Endothelial cell of umbilical vein (primary cell): ENCODE data around the gene KLC1. TPM values are rescaled to one million over a fixed set of nuclear protein-coding genes. Genes with fewer than 3 reads are reported as not detected.
A peak's percentile ranks its signal among the peaks of the same experiment; 100 is the strongest.

Experiments used
- BruUV-seq: library from RNA; stranded (reverse); fragments of 400-500 nt; replicated peaks from 2 replicates; lab custom pipeline; 2021; lab: Mats Ljungman, UMichigan
- CTCF ChIA-PET: fragments of 300-600, 350-600 bp; sonication (Branson Sonifier 250); formaldehyde crosslinking; loops from one replicate; lab custom pipeline; 2021; ENCODE audit warnings: antibody characterized with exemption, inconsistent platforms; lab: Charles Lee
- POLR2A ChIA-PET: fragments of 300-600, 350-600 bp; sonication (Branson Sonifier 250); formaldehyde crosslinking; loops from one replicate; lab custom pipeline; 2021; ENCODE audit warnings: antibody characterized with exemption, inconsistent platforms; lab: Charles Lee
- DNase-seq: peaks from one replicate; pipeline ENCODE4 v3.0.0-alpha.2; 2011; ENCODE audit warnings: low read depth, low spot score
- FAIRE-seq: peaks from 2 replicates; lab custom pipeline; 2011; peaks lifted over from hg19 to GRCh38; lab: Jason Lieb, UNC
- H2AFZ ChIP-seq: 2 replicates; pipeline ENCODE4 v1.6.0; 2012; ENCODE audit warnings: low read depth, low read length, control low read depth, inconsistent platforms
- H3K27ac ChIP-seq: 2 replicates; pipeline ENCODE4 v1.5.1; 2011; ENCODE audit warnings: low read depth, mild to moderate bottlenecking, control low read depth, low read length, moderate library complexity; ENCODE audit not compliant: insufficient read depth
- H3K27me3 ChIP-seq, 2 experiments: 2 replicates each; pipeline versions ENCODE4 v1.6.0 to v1.6.1; 2011; ENCODE audit warnings: low read length in 2 of 2, mixed read lengths in 1 of 2; ENCODE audit not compliant: control insufficient read depth in 2 of 2, insufficient read depth in 2 of 2
- H3K36me3 ChIP-seq, 2 experiments: 2 replicates in 1 of 2; 3 replicates in 1 of 2; pipeline ENCODE4 v1.5.1; 2011; ENCODE audit warnings: low read length in 2 of 2, mild to moderate bottlenecking in 1 of 2, moderate library complexity in 1 of 2; ENCODE audit not compliant: control insufficient read depth in 2 of 2, insufficient read depth in 2 of 2; ENCODE audit errors: extremely low read depth in 1 of 2
- H3K4me1 ChIP-seq: 3 replicates; pipeline ENCODE4 v1.5.1; 2011; ENCODE audit warnings: mild to moderate bottlenecking, low read length; ENCODE audit not compliant: control insufficient read depth, insufficient read depth; ENCODE audit errors: extremely low read depth
- H3K4me2 ChIP-seq: 2 replicates; pipeline ENCODE4 v1.6.1; 2011; ENCODE audit warnings: low read length, control low read depth, mixed read lengths; ENCODE audit not compliant: insufficient read depth
- H3K4me3 ChIP-seq, 3 experiments: fragments of 200-600 bp in 1 of 3; sonication (generic), shearing (Covaris generic) in 1 of 3; replicated peaks in 1 of 3; 2 replicates each; pipeline ENCODE4 v1.5.1; 2011 to 2016; ENCODE audit warnings: control low read depth in 3 of 3, low read length in 3 of 3, mild to moderate bottlenecking in 2 of 3, inconsistent platforms in 1 of 3, low read depth in 1 of 3, moderate library complexity in 1 of 3; ENCODE audit not compliant: insufficient read depth in 1 of 3
- H3K79me2 ChIP-seq: 2 replicates; pipeline ENCODE4 v1.6.0; 2012; ENCODE audit warnings: low read length, inconsistent platforms; ENCODE audit not compliant: control insufficient read depth, insufficient read depth
- H3K9ac ChIP-seq: replicated peaks from 2 replicates; pipeline ENCODE3; 2011; ENCODE audit warnings: low read length, control low read depth; ENCODE audit not compliant: insufficient read depth; ENCODE audit errors: extremely low read depth
- H3K9me1 ChIP-seq: replicated peaks from 3 replicates; pipeline ENCODE4 v1.6.0; 2011; ENCODE audit warnings: mild to moderate bottlenecking, low read length; ENCODE audit not compliant: control insufficient read depth, insufficient read depth; ENCODE audit errors: extremely low read depth
- H3K9me3 ChIP-seq: replicated peaks from 2 replicates; pipeline ENCODE4 v1.5.1; 2012; ENCODE audit warnings: low read length, inconsistent platforms; ENCODE audit not compliant: control insufficient read depth, insufficient read depth
- H4K20me1 ChIP-seq: replicated peaks from 2 replicates; pipeline ENCODE3; 2011; ENCODE audit warnings: mild to moderate bottlenecking, low read length; ENCODE audit not compliant: control insufficient read depth, insufficient read depth; ENCODE audit errors: extremely low read depth
- CTCF ChIP-seq, 2 donors: IDR thresholded peaks; 1 replicate in 1 of 2; 2 replicates in 1 of 2; pipeline ENCODE4 v1.5.1; 2011; ENCODE audit warnings: low read length in 2 of 2, mild to moderate bottlenecking in 2 of 2, moderate library complexity in 2 of 2, control low read depth in 1 of 2, inconsistent platforms in 1 of 2, low read depth in 1 of 2; ENCODE audit not compliant: insufficient read depth in 1 of 2; ENCODE audit errors: extremely low read depth in 1 of 2
- EZH2 ChIP-seq: IDR thresholded peaks from 2 replicates; pipeline ENCODE4 v1.6.1; 2012; ENCODE audit warnings: borderline replicate concordance, low read depth, mild to moderate bottlenecking, moderate library complexity, low read length, inconsistent platforms; ENCODE audit not compliant: severe bottlenecking
- FOS ChIP-seq: IDR thresholded peaks from 2 replicates; pipeline ENCODE4 v1.6.1; 2011; ENCODE audit warnings: mild to moderate bottlenecking, low read length, moderate library complexity, borderline replicate concordance; ENCODE audit not compliant: insufficient read depth
- GATA2 ChIP-seq: IDR thresholded peaks from 2 replicates; pipeline ENCODE4 v1.7.0; 2011; ENCODE audit warnings: low read depth, mild to moderate bottlenecking, moderate library complexity, mixed read lengths, low read length; ENCODE audit not compliant: insufficient read length, insufficient read depth
- MAX ChIP-seq: IDR thresholded peaks from 2 replicates; pipeline ENCODE4 v1.6.1; 2011; ENCODE audit not compliant: insufficient read depth, insufficient read length
- MYC ChIP-seq: IDR thresholded peaks from one replicate; pipeline ENCODE4 v1.6.1; 2011; ENCODE audit warnings: mild to moderate bottlenecking, low read depth, low read length
- POLR2A ChIP-seq: IDR thresholded peaks from 2 replicates; pipeline ENCODE4 v1.6.1; 2012; ENCODE audit warnings: low read depth, mild to moderate bottlenecking, control low read depth, low read length
- POLR2AphosphoS5 ChIP-seq: IDR thresholded peaks from 2 replicates; pipeline ENCODE4 v1.6.1; 2012; ENCODE audit warnings: low read depth, mild to moderate bottlenecking, control low read depth, low read length, moderate library complexity; ENCODE audit not compliant: insufficient read depth
- dilution Hi-C: fragments of 300-500 bp; cut with MboI; formaldehyde crosslinking; loops from one replicate; pipeline ENCODE4 v1.15.0; 2019; ENCODE audit warnings: low sequenced_read_pairs; ENCODE audit not compliant: extremely low pct_ligation_motif_present
- intact Hi-C: fragments of 100-400 bp; cut with micrococcal nuclease; formaldehyde crosslinking; loops from one replicate; pipeline ENCODE4 v1.10.0; 2022
- polyA plus RNA-seq, 4 experiments: library from polyadenylated mRNA; depleted of rRNA in 3 of 4; stranded (reverse) in 3 of 4; unstranded in 1 of 4; fragments of >200 nt; gene quantifications; 2 replicates each; pipeline versions ENCODE4 v1.2.1 to v1.2.3, GENCODE V29; 2011 to 2012; ENCODE audit warnings: missing spikeins in 1 of 4
- total RNA-seq: library from RNA; stranded (reverse); gene quantifications from 2 replicates; pipeline ENCODE4 v1.2.3, GENCODE V29; 2021

KLC1 gene
- total and polyA plus RNA-seq, 2 donors (not counting 3 experiments of a cell fraction or from before 2014, with no cell fraction given): 124 to 233 TPM

- ChIA-PET POLR2A (no interaction called here), CTCF (interaction anchor here (0.9 to 1.5 kb wide), 2 partner anchors 15 to 118 kb away, joined by 3 to 4 read pairs; no protein-coding TSS in a partner anchor)
- Histone ChIP-seq H3K9me3 (no peaks in the 10 kb centered on the region), H3K36me3 (peaks cover 0 to 4% of the 10 kb centered on the region in 2 experiments), H3K27ac (no peak overlapping the region), H3K9me1 (no peaks in the 10 kb centered on the region), H2AFZ (no peak overlapping the region), H3K9ac (no peak overlapping the region), H3K79me2 (peaks cover 57% of the 10 kb centered on the region), H4K20me1 (no peaks in the 10 kb centered on the region), H3K4me3 (no peak overlapping the region), H3K27me3 (no peaks in the 10 kb centered on the region), H3K4me1 (no peaks in the 10 kb centered on the region), H3K4me2 (no peak overlapping the region)
- dilution Hi-C loops: no loop called here
- BruUV-seq: no TSS peak
- no peak for FAIRE-seq
- DNase-seq: no peak
- TF ChIP-seq CTCF (IDR thresholded peaks at IDR 0.05; ENCODE audit: extremely low read depth in 1 of 2, insufficient read depth in 1 of 2, low read depth in 1 of 2, low read length in 2 of 2) (no peak), MYC (no peak), MAX (no peak)
- intact Hi-C loops: no loop called here
Measured at GRCh38 chr14:103723748-103724081, 94.7 kb downstream of the KLC1 start.

- intact Hi-C loops: no loop called here
- dilution Hi-C loops: no loop called here
- H3K9ac ChIP-seq: no peak overlapping the region
- no peaks in the 10 kb centered on the region for H3K27me3 ChIP-seq
- H3K36me3 ChIP-seq: peaks cover 0 to 4% of the 10 kb centered on the region in 2 experiments
- CTCF ChIA-PET: interaction anchor here (1.2 to 1.5 kb wide), 2 partner anchors 15 to 19 kb away, joined by 3 to 4 read pairs; no protein-coding TSS in a partner anchor
- no peaks in the 10 kb centered on the region for H3K9me3 ChIP-seq
- no peak overlapping the region for H2AFZ ChIP-seq
- no peaks in the 10 kb centered on the region for H3K4me1 ChIP-seq
- no TSS peak for BruUV-seq
- no peak overlapping the region for H3K4me2 ChIP-seq
- TF ChIP-seq MAX (no peak), FOS (no peak), CTCF (IDR thresholded peaks at IDR 0.05; ENCODE audit: extremely low read depth in 1 of 2, insufficient read depth in 1 of 2, low read depth in 1 of 2, low read length in 2 of 2) (no peak), EZH2 (no peak), POLR2A (no peak), GATA2 (no peak), MYC (no peak), POLR2AphosphoS5 (no peak)
- H3K9me1 ChIP-seq: no peaks in the 10 kb centered on the region
- no peak overlapping the region for H3K4me3 ChIP-seq
- peaks cover 56% of the 10 kb centered on the region for H3K79me2 ChIP-seq
- DNase-seq: peak; percentile 21
- POLR2A ChIA-PET: no interaction called here
- no peak for FAIRE-seq
- H4K20me1 ChIP-seq: no peaks in the 10 kb centered on the region
- H3K27ac ChIP-seq: no peak overlapping the region
Measured at GRCh38 chr14:103724116-103724515, 95.1 kb downstream of the KLC1 start.
